Brain microvascular endothelial cell (primary cell): ENCODE results near the gene IL31.
A peak's percentile ranks its signal among the peaks of the same experiment; 100 is the strongest.

Source experiments
- DNase-seq: peaks from one replicate; pipeline ENCODE4 v3.0.0-alpha.2; 2020
- H3K27ac ChIP-seq: fragments of 250-450 bp; sonication (Bioruptor Pico); 2 replicates; pipeline ENCODE4 v1.5.1; 2020; ENCODE audit warnings: mild to moderate bottlenecking, moderate library complexity
- H3K27me3 ChIP-seq: fragments of 250-450 bp; sonication (Bioruptor Pico); replicated peaks from 2 replicates; pipeline ENCODE4 v1.5.1; 2020; ENCODE audit warnings: mild to moderate bottlenecking
- H3K36me3 ChIP-seq: fragments of 250-450 bp; sonication (Bioruptor Pico); replicated peaks from 2 replicates; pipeline ENCODE4 v1.5.1; 2020; ENCODE audit warnings: mild to moderate bottlenecking
- H3K4me3 ChIP-seq: 2 replicates; pipeline ENCODE4 v1.5.1; 2011; ENCODE audit warnings: low read depth, mild to moderate bottlenecking, control low read depth, low read length, moderate library complexity
- CTCF ChIP-seq: IDR thresholded peaks from 2 replicates; pipeline ENCODE4 v1.5.1; 2011; ENCODE audit warnings: low read depth, mild to moderate bottlenecking, moderate library complexity, low read length, control low read depth, inconsistent platforms; ENCODE audit errors: missing control alignments
- in situ Hi-C: cut with HindIII; loops from 2 replicates; pipeline ENCODE4 v1.10.0; 2017; ENCODE audit warnings: low sequenced_read_pairs, low pct_ligation_motif_present

The IL31 gene

DNA sequence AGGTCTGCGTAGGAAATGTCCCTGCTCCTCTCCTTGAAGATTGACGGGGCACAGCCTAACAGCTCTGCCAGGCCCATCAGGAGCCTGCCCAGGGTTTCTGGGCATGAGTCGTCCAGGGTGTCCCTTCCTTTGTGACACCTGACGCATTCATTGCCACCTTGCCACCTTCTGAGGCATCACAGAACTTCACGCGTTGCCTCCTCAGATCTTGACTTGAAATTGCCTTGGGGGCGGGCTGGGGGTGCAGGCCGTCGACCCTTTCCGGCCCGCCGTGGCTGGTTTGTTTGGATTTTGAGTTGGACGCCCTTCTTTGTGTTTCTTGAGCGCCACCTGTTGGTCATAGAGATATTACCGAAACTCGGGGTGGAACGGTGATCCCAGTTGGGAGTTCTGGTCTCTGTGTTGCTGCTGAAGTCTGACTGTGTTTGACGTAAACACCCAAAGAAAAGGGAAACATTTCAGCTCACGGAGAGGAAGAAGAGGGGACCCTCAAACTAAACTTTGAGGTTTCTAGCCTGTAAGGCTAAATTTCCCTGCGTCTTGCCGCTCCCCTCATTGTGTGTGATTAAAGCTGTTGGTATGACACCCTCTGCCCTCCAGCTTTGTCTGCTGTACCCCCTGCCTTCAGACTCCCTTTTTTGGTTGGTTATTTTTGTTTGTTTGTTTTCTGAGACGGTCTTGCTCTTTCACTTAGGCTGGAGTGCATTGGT is 50.8 kb downstream of the IL31 start:
- in situ Hi-C loops = no loop called here
- peak; percentile 71 for DNase-seq
- TF ChIP-seq CTCF = peak; percentile 79

More for the DNA sequence above, 50.8 kb downstream of the IL31 start:
- Histone ChIP-seq H3K4me3 (no peak overlapping the region), H3K36me3 (peaks cover 10% of the 10 kb centered on the region), H3K27me3 (no peaks in the 10 kb centered on the region), H3K27ac (peak overlapping the region; percentile 7)
